Endometrial microvascular endothelial cells (primary cell): ENCODE measurements around the gene GEMIN8. TPM values are rescaled to one million over a fixed set of nuclear protein-coding genes. Genes with fewer than 3 reads are reported as not detected.

ENCODE experiments used
- in situ Hi-C: cut with HindIII; loops from 2 replicates; pipeline ENCODE4 v1.10.0; 2017; ENCODE audit warnings: low sequenced_read_pairs, low pct_unique_long_range_greater_than_20kb; ENCODE audit errors: inconsistent ontology term
- total RNA-seq: library from RNA; depleted of rRNA; stranded (reverse); fragments of >200 nt; gene quantifications from one replicate; pipeline ENCODE4 v1.2.3, GENCODE V29; 2015; ENCODE audit errors: inconsistent ontology term

The GEMIN8 gene
- total RNA-seq, 1 donor from 2014 or later = 18.6 TPM

GRCh38 chrX:14026121-14026520, 3.6 kb downstream of the GEMIN8 start:
- in situ Hi-C loops = no loop called here

DNA sequence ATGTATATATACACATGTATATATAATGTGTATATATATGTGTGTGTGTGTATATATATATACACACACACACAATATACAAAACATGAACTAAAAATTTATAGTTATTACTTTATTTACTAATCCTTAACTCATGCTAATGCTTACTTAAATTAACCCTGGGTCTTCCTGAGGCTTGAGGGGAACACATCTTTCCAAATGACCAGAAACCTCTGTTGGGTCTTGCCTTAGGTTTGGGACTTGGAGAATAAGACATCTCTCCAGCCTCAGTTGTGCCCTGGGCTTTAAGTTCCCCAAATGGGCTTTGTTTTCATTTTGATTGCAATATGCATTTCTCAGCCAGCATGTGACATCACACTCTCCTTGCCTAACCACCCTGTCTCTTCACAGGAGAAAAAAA, 7.7 kb downstream of the GEMIN8 start:
- in situ Hi-C loops = no loop called here

GRCh38 chrX:14017399-14017798, 12.3 kb downstream of the GEMIN8 start:
- in situ Hi-C loops = no loop called here

DNA sequence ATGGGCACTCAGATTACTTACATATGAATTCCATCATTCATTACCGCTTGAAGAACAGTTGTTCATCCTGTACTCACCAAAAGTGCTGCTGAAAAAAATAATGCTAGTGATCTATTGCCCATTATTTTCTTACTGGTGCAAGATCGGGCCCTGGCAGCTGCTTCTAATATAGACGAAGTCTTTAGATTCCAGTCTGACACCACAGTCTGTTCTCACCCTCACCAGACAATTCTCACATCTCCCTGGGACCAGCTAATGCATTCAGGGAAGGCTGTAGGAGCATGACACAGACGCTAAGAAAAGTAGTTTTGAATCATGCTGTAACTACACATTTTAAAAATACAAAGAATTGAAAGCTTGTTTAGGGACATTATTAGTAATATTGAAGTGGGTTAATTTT, 13.8 kb downstream of the GEMIN8 start:
- in situ Hi-C loops = no loop called here

DNA sequence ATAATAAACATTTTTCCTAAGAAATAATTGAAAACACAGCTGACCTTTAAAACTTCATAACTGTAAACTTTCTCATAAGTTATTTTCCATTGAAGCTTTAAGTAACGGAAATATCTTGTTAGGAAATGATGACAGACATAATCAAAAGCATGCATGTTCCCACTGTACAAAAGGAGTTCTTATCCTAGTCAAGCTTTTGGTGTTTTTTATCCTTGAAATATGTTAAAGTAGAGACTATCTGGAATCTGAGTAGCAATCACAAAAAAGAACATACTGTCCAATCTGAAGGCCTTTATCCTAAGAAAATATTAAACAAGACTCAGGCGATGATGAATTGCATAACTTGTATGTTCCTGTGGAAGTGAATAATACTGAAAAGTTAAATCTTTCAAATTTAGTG, 14.4 kb downstream of the GEMIN8 start:
- in situ Hi-C loops = no loop called here

GRCh38 chrX:14014526-14014925, 15.2 kb downstream of the GEMIN8 start:
- in situ Hi-C loops = no loop called here

- in situ Hi-C loops = no loop called here
These were observed 16.6 kb downstream of the GEMIN8 start for GRCh38 chrX:14013054-14013453.

DNA sequence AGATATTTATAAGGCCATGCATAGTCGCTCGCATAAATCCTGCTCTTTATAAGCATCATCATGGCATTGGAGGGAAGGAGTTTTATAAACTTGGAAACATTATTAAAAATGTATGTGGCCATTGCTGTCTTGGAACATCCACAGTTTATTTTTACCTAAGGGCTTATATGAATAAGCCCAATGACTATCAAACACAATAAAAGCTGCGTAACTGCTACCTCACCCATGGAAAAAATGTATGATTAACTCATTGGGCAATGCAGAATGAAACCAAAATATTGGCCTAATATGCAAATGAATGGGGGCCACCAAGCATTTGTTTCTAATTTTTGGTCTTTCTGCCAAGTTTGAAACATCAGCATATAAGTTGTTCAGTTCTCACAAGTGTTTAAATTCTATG, 19.1 kb downstream of the GEMIN8 start:
- in situ Hi-C loops = no loop called here

- in situ Hi-C loops = no loop called here
These were observed 23.2 kb downstream of the GEMIN8 start for GRCh38 chrX:14006540-14006939.

DNA sequence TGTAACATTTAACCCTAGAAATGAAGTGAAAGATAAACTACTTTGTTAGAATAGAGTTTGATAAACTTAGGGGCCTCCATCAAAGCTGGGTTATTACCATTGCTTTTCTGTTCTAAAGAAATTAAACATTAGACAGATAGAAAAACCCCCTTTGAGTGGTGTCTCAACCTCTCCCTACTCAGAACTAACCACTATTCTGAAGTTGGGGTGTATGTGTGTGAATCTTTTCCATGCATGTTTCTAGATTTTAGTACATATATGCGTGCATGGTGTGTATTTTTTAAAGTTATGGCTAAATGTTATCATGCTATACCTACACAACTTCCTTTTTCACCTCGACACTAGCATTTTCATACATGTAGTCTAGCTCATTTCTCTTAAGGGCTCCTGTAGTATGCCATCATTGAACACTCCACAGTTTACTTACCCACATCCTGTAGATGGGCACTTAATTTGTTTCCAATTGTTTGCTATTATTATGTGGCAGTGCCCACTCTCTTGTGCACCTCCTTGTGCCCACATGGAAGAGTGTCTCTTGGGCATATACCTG, 25.7 kb downstream of the GEMIN8 start:
- in situ Hi-C loops = no loop called here

DNA sequence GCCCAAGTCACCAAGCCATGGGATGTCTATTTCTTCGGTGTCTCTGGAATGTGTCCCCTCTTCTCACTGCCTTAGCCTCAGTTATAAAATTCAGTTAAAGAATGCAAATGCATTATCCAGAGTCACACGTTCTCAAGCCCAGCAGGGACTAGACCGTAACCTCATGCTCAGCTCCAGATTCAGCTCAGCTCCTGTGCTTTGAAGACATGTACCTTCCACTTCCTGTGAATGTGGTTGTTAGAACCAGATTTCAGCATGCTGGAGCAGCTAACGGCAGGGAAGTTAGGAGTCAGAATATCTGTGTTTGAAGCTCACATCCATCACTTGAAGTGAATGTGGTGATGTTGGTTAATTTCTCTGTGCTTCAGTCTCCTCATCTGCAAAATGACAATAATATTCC, 26.7 kb downstream of the GEMIN8 start:
- in situ Hi-C loops = no loop called here

DNA sequence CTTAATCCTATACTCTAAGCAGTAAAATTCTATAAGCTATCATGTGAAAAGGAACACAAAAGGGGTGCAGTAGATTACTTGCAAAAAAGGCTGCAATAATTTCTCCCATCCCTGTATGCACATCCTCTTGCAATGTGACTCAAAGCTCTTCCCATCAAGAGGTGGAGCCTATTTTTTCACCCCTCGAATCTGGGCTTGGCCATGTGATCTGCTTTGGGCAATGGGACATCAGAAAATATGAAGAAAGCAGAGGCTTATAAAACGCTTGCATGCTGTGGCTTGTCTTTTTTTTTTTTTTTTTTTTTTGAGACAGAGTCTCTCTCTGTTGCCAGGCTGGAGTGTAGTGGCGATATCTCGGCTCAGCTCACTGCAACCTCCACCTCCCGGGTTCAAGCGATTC, 33.0 kb downstream of the GEMIN8 start:
- in situ Hi-C loops = no loop called here

DNA sequence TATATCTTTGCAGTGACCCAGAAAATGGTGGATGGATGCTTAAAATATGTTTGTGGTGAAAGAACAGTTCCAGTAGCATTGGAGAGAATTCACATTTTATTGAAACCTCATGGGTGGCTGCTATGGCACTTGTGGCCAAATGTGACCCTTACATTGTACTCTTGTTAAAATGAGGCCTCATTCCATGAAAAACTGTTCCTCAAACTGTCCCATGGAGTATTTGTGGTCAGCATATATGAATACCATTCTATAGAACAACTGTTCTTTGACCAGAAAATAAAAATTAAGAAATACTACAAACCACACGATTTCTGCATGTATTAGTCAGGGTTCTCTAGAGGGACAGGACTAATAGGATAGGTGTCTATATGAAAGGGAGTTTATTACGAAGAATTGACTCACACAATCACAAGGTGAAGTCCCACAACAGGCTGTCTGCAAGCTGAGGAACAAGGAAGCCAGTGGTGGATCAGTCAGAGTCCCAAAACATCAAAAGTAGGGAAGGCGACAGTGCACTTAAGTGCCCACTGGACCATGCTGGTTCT, 35.1 kb downstream of the GEMIN8 start:
- in situ Hi-C loops = no loop called here

GRCh38 chrX:13994104-13994503, 35.6 kb downstream of the GEMIN8 start:
- in situ Hi-C loops = no loop called here

GRCh38 chrX:13990126-13990800, 39.4 kb downstream of the GEMIN8 start:
- in situ Hi-C loops = no loop called here

GRCh38 chrX:13985697-13986435, 43.8 kb downstream of the GEMIN8 start:
- in situ Hi-C loops = no loop called here

DNA sequence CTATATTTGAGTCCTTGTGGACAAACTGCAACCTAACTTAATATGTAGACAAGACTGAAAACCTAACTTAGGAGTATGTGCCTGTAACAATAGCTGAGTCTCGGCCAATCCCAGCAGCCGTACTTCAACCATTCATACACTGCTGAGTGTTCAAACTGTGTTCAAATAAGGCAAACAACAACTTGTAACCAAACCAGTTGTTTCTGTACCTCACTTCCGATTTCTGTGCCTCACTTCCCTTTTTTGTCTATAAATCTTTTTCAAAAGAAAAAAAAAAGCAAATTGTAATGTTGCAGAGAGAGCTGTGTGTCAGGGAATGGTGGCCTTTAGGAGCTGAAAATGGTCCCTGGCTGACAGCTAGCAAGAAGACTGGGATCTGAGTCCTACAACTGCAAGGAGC, 46.0 kb downstream of the GEMIN8 start:
- in situ Hi-C loops = no loop called here

GRCh38 chrX:13968198-13968597, 61.5 kb downstream of the GEMIN8 start:
- in situ Hi-C loops = no loop called here

DNA sequence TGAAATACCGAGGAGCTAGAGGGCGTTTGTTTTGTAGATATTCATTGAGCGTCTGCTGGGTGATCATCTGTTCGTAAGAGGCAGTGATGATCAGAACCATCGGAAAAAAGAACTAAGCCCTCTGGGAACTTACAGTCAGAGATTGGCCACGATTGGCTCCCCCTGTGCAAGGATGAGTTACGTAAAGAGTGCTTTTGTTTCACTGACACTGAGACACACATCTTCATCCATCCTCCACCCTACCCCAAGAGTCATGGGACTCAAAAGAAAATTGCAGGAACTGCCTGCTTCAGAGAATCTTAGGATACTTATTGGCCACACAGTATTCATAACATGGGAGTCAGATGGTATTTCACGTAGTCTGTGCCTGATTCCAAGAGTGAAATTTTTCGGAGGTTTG, 62.1 kb downstream of the GEMIN8 start:
- in situ Hi-C loops = no loop called here

- in situ Hi-C loops = no loop called here
These were observed 62.9 kb downstream of the GEMIN8 start for GRCh38 chrX:13966793-13967125.
